ENCODE data around the gene SEMA6D. TPM values are rescaled to one million over a fixed set of nuclear protein-coding genes. Genes with fewer than 3 reads are reported as not detected.
A peak's percentile ranks its signal among the peaks of the same experiment; 100 is the strongest.

SEMA6D gene
- total RNA-seq: 0.64 and 2.6 TPM in 2 replicates

GRCh38 chr15:47717036-47717612 lies at the start of gene SEMA6D:
TSS of gene SEMA6D (plus strand) at chr15:47717505. CDS start at chr15:47759799, 42,294 bp downstream.
- peak within 1 kb of the TSS; percentile 40 for H3K4me3 ChIP-seq (ENCODE audit: low read depth, low read length)
- no peak for FAIRE-seq

GRCh38 chr15:47669221-47669620 lies 48.1 kb upstream of the SEMA6D start:
- Histone ChIP-seq H3K27me3 (ENCODE audit: control insufficient read depth, insufficient read depth, low read length) (no peaks in the 10 kb centered on the region), H3K4me3 (ENCODE audit: low read depth, low read length) (no peak overlapping the region), H3K36me3 (ENCODE audit: control insufficient read depth, insufficient read depth, low read length) (no peaks in the 10 kb centered on the region)
- TF ChIP-seq CTCF (IDR thresholded peaks at IDR 0.05; ENCODE audit: insufficient read depth, low read length, severe bottlenecking): no peak
- DNase-seq (ENCODE audit: low read depth): no peak
- no peak for FAIRE-seq

More at GRCh38 chr15:47717036-47717612, at the start of gene SEMA6D:
- Histone ChIP-seq H3K27me3 (ENCODE audit: control insufficient read depth, insufficient read depth, low read length) (no peaks in the 10 kb centered on the region), H3K36me3 (ENCODE audit: control insufficient read depth, insufficient read depth, low read length) (no peaks in the 10 kb centered on the region)
- peak; percentile 32 for TF ChIP-seq CTCF (IDR thresholded peaks at IDR 0.05; ENCODE audit: insufficient read depth, low read length, severe bottlenecking)
- DNase-seq (ENCODE audit: low read depth): peak; percentile 50

- FAIRE-seq: no peak
- no peak overlapping the region for H3K4me3 ChIP-seq (ENCODE audit: low read depth, low read length)
- DNase-seq (ENCODE audit: low read depth): no peak
- no peaks in the 10 kb centered on the region for H3K36me3 ChIP-seq (ENCODE audit: control insufficient read depth, insufficient read depth, low read length)
- TF ChIP-seq CTCF (IDR thresholded peaks at IDR 0.05; ENCODE audit: insufficient read depth, low read length, severe bottlenecking): no peak
- H3K27me3 ChIP-seq (ENCODE audit: control insufficient read depth, insufficient read depth, low read length): no peaks in the 10 kb centered on the region
These were observed 46.9 kb upstream of the SEMA6D start for GRCh38 chr15:47670365-47670764.

GRCh38 chr15:47673232-47673761 lies 44.0 kb upstream of the SEMA6D start:
- no peak for FAIRE-seq
- TF ChIP-seq CTCF (IDR thresholded peaks at IDR 0.05; ENCODE audit: insufficient read depth, low read length, severe bottlenecking): no peak

GRCh38 chr15:47674586-47675232 lies 42.6 kb upstream of the SEMA6D start:
- H3K36me3 ChIP-seq (ENCODE audit: control insufficient read depth, insufficient read depth, low read length): no peaks in the 10 kb centered on the region
- TF ChIP-seq CTCF (IDR thresholded peaks at IDR 0.05; ENCODE audit: insufficient read depth, low read length, severe bottlenecking): no peak
- DNase-seq (ENCODE audit: low read depth) (no peak), FAIRE-seq (no peak)
- no peak overlapping the region for H3K4me3 ChIP-seq (ENCODE audit: low read depth, low read length)
- H3K27me3 ChIP-seq (ENCODE audit: control insufficient read depth, insufficient read depth, low read length): no peaks in the 10 kb centered on the region

More at GRCh38 chr15:47673232-47673761, 44.0 kb upstream of the SEMA6D start:
- no peak for DNase-seq (ENCODE audit: low read depth)
- H3K4me3 ChIP-seq (ENCODE audit: low read depth, low read length): no peak overlapping the region
- H3K36me3 ChIP-seq (ENCODE audit: control insufficient read depth, insufficient read depth, low read length): no peaks in the 10 kb centered on the region
- no peaks in the 10 kb centered on the region for H3K27me3 ChIP-seq (ENCODE audit: control insufficient read depth, insufficient read depth, low read length)

Data from bronchial epithelial cell (primary cell).